SK-N-MC (cell line): ENCODE measurements around the gene STYXL1.

Source experiments
- EZH2 ChIP-seq: fragments of 200-600 bp; sonication (generic); IDR thresholded peaks from one replicate; pipeline ENCODE4 v1.6.1; 2017; ENCODE audit warnings: antibody characterized with exemption
- POLR2AphosphoS5 ChIP-seq: IDR thresholded peaks from 2 replicates; pipeline ENCODE4 v1.6.1; 2012; ENCODE audit warnings: mild to moderate bottlenecking, low read depth, low read length, borderline replicate concordance

DNA sequence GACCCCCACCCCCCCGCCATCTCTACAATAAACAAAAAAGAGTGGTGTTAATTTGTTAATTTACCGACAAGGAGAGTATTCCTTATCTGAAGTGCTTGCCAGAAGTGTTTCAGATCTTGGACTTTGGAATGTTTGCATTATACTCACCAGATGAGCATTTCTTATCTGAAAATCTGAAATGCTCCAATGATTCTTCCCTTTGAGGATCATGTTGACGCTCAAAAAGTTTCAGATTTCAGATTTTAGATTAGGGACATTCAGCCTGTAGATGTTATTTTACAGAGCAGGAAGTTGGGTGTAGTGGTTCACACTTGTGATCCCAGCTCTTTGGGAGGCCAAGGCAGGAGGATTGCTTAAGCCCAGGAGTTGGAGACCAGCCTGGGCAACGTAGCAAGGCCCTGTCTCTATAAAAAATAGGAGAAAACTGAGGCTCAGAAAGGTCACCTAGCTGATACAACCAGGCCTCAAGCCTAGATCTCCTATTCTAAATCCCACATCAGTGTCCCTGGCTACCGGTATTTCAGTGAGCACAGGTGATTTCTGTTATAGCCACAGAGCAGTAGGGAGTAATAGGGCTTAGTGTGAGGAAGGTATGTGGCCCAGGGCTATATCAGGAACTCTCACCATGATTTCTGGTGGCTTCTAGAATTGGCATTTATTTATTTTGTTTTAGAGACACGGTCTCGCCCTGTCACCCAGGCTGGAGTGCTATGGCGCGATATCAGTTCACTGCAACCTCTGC, 88.8 kb downstream of the STYXL1 start:
- no peak for TF ChIP-seq POLR2AphosphoS5
- TF ChIP-seq EZH2: no peak
